Measurements from ENCODE around the gene YPEL3. TPM values are rescaled to one million over a fixed set of nuclear protein-coding genes. Genes with fewer than 3 reads are reported as not detected.

YPEL3 gene
- polyA plus RNA-seq, 1 donor from 2014 or later = 76.9 TPM

DNA sequence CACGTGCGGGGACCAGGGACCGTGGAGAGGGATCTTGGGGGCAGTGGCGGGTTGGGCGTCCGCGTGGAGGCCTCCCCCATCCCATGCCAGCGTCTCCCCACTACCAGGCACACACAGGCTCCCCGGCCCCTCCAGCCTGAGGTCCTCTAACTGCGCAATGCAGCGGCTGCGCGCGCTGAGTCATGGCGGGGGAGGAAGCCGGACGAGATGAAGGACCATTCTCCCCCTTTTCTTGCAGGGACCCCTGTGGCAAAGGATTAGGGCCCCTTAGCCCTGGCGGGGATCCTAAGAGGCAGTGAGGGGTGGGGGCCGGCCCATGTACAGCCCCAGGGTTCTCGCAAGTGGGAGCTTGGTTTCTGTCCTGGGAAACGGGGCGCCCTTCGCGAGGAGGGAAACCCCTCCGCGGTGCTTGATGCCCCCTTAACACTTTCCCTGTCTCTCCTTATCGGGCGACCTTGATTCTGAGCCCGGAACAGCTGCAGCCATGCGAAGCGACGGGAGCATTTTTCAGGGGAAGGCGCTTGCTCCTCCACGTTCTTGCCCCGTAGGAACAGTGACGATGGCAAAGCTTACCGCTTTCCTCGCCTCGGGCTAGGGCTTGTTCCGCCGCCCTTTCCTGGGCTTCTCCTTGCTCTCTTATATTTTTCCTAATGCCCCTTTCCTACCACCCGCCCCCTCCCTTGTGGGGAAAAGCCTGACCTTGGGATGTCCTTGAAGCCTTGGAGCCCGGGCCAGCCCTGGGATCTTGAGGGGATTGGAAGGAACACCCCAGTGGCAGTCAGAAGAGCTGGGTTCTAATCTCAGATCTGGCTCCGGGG, 29.9 kb downstream of the YPEL3 start:
- H3K36me3 ChIP-seq (ENCODE audit: insufficient read depth, low read length) = no peaks in the 10 kb centered on the region
- H2AFZ ChIP-seq (ENCODE audit: low read depth, low read length) = peak overlapping the region; percentile 19
- H3K9me3 ChIP-seq (ENCODE audit: low read length) = no peaks in the 10 kb centered on the region
- TF ChIP-seq EZH2 (IDR thresholded peaks at IDR 0.05; ENCODE audit: borderline replicate concordance, insufficient read depth, low read length, poor library complexity, severe bottlenecking) (no peak), POLR2AphosphoS5 (IDR thresholded peaks at IDR 0.05) (no peak), SMC3 (conservative IDR thresholded peaks at IDR 0.05; ENCODE audit: poor library complexity) (no peak), MXI1 (conservative IDR thresholded peaks at IDR 0.05; ENCODE audit: poor library complexity, severe bottlenecking) (no peak), EP300 (conservative IDR thresholded peaks at IDR 0.05; ENCODE audit: poor library complexity, severe bottlenecking) (no peak)
- TF ChIP-seq, protein P1, sequence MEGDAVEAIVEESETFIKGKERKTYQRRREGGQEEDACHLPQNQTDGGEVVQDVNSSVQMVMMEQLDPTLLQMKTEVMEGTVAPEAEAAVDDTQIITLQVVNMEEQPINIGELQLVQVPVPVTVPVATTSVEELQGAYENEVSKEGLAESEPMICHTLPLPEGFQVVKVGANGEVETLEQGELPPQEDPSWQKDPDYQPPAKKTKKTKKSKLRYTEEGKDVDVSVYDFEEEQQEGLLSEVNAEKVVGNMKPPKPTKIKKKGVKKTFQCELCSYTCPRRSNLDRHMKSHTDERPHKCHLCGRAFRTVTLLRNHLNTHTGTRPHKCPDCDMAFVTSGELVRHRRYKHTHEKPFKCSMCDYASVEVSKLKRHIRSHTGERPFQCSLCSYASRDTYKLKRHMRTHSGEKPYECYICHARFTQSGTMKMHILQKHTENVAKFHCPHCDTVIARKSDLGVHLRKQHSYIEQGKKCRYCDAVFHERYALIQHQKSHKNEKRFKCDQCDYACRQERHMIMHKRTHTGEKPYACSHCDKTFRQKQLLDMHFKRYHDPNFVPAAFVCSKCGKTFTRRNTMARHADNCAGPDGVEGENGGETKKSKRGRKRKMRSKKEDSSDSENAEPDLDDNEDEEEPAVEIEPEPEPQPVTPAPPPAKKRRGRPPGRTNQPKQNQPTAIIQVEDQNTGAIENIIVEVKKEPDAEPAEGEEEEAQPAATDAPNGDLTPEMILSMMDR (IDR thresholded peaks at IDR 0.05; ENCODE audit: poor library complexity, severe bottlenecking) = no peak
- no peaks in the 10 kb centered on the region for H4K20me1 ChIP-seq (ENCODE audit: insufficient read depth)
- peak overlapping the region; percentile 95 for H3K9ac ChIP-seq (ENCODE audit: low read length)
- H3K79me2 ChIP-seq (replicated peaks; ENCODE audit: insufficient read depth, low read length) = peaks cover 11% of the 10 kb centered on the region
- peak overlapping the region; percentile 82 for H3K4me2 ChIP-seq (ENCODE audit: low read length)
- no peaks in the 10 kb centered on the region for H3F3A ChIP-seq (ENCODE audit: insufficient read depth, low read length, poor library complexity, severe bottlenecking)
- H3K9me2 ChIP-seq (ENCODE audit: insufficient read depth, low read length) = no peaks in the 10 kb centered on the region
- peak overlapping the region; percentile 97 for H3K4me3 ChIP-seq (ENCODE audit: low read length)
- H3K27me3 ChIP-seq (ENCODE audit: insufficient read depth, low read depth, low read length) = no peaks in the 10 kb centered on the region
- H3K27ac ChIP-seq (ENCODE audit: low read length) = peak overlapping the region; percentile 94

DNA sequence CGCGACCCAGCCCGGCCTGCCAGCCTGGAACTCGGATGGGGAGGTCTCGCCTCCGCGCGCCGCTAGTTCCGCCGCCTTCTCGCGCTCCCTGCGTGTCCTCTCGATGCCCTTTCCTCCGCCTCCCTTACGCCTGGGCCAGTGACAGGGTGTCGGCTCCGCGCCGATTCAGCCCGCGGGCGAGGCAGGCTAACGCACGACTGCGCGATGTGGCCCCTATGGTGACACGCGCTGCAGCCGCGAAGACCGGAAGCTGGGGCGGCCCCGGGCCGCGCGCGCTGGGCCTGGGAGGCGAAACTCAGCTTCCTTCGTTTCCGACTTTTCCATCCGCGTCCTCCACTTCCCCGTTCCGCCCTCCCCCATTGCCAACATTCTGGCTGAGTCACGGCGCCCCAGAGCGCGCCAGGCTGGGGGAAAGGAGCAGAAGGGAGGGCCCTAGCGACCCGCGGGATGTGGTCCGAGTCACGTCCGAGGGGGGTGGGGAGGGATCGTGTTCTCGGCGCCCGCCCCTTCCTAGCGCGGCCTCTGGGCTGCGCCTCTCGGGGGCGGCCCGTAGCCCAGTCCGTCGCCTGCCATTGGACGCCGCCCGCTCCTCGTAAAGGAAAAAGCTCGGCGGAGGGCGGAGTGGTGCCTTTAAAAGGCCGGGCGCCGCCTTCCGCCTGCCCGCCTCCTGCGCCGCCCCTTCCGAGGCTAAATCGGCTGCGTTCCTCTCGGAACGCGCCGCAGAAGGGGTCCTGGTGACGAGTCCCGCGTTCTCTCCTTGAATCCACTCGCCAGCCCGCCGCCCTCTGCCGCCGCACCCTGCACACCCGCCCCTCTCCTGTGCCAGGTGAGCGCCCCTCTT, 30.7 kb downstream of the YPEL3 start, which contains the start of gene ALDOA:
Gene ALDOA, plus strand, starts transcription at position 659 of the 841 bp plus-strand sequence. CDS start 1,138 bp downstream, outside the sequence.
- peak; percentile 81 for TF ChIP-seq MXI1 (conservative IDR thresholded peaks at IDR 0.05; ENCODE audit: poor library complexity, severe bottlenecking)
- TF ChIP-seq SMC3 (conservative IDR thresholded peaks at IDR 0.05; ENCODE audit: poor library complexity) = peak; percentile 38
- TF ChIP-seq, protein P2, sequence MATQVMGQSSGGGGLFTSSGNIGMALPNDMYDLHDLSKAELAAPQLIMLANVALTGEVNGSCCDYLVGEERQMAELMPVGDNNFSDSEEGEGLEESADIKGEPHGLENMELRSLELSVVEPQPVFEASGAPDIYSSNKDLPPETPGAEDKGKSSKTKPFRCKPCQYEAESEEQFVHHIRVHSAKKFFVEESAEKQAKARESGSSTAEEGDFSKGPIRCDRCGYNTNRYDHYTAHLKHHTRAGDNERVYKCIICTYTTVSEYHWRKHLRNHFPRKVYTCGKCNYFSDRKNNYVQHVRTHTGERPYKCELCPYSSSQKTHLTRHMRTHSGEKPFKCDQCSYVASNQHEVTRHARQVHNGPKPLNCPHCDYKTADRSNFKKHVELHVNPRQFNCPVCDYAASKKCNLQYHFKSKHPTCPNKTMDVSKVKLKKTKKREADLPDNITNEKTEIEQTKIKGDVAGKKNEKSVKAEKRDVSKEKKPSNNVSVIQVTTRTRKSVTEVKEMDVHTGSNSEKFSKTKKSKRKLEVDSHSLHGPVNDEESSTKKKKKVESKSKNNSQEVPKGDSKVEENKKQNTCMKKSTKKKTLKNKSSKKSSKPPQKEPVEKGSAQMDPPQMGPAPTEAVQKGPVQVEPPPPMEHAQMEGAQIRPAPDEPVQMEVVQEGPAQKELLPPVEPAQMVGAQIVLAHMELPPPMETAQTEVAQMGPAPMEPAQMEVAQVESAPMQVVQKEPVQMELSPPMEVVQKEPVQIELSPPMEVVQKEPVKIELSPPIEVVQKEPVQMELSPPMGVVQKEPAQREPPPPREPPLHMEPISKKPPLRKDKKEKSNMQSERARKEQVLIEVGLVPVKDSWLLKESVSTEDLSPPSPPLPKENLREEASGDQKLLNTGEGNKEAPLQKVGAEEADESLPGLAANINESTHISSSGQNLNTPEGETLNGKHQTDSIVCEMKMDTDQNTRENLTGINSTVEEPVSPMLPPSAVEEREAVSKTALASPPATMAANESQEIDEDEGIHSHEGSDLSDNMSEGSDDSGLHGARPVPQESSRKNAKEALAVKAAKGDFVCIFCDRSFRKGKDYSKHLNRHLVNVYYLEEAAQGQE (IDR thresholded peaks at IDR 0.05; ENCODE audit: borderline replicate concordance) = peak; percentile 79
- TF ChIP-seq, protein P1 (IDR thresholded peaks at IDR 0.05; ENCODE audit: poor library complexity, severe bottlenecking) = peak; percentile 30
- peak; percentile 8 for TF ChIP-seq EP300 (conservative IDR thresholded peaks at IDR 0.05; ENCODE audit: poor library complexity, severe bottlenecking)
- TF ChIP-seq RAD21 (conservative IDR thresholded peaks at IDR 0.05) = peak; percentile 10
- TF ChIP-seq POLR2AphosphoS5 (IDR thresholded peaks at IDR 0.05) = peak; percentile 86
- peak; percentile 55 for TF ChIP-seq TAF1 (IDR thresholded peaks at IDR 0.05; ENCODE audit: low read depth)
- TF ChIP-seq EZH2 (IDR thresholded peaks at IDR 0.05; ENCODE audit: borderline replicate concordance, insufficient read depth, low read length, poor library complexity, severe bottlenecking) = no peak
- H3K27ac ChIP-seq (ENCODE audit: low read length) = peak within 1 kb of the TSS; percentile 94
- H3K9ac ChIP-seq (ENCODE audit: low read length) = peak within 1 kb of the TSS; percentile 95
- no peaks in the 10 kb centered on the region for H3K27me3 ChIP-seq (ENCODE audit: insufficient read depth, low read depth, low read length)
- peak within 1 kb of the TSS; percentile 96 for H2AFZ ChIP-seq (ENCODE audit: low read depth, low read length)
- no peaks in the 10 kb centered on the region for H4K20me1 ChIP-seq (ENCODE audit: insufficient read depth)
- no peaks in the 10 kb centered on the region for H3K9me2 ChIP-seq (ENCODE audit: insufficient read depth, low read length)
- no peaks in the 10 kb centered on the region for H3F3A ChIP-seq (ENCODE audit: insufficient read depth, low read length, poor library complexity, severe bottlenecking)
- H3K4me2 ChIP-seq (ENCODE audit: low read length) = peak within 1 kb of the TSS; percentile 83
- no peaks in the 10 kb centered on the region for H3K9me3 ChIP-seq (ENCODE audit: low read length)
- peaks cover 11% of the 10 kb centered on the region for H3K79me2 ChIP-seq (replicated peaks; ENCODE audit: insufficient read depth, low read length)
- peak within 1 kb of the TSS; percentile 97 for H3K4me3 ChIP-seq (ENCODE audit: low read length)
- H3K36me3 ChIP-seq (ENCODE audit: insufficient read depth, low read length) = no peaks in the 10 kb centered on the region

All from neural cell (in vitro differentiated cells).